Measurements from ENCODE around the gene RUVBL2. TPM values are rescaled to one million over a fixed set of nuclear protein-coding genes. Genes with fewer than 3 reads are reported as not detected.
A peak's percentile ranks its signal among the peaks of the same experiment; 100 is the strongest.

RUVBL2 gene
- total and polyA plus RNA-seq, 8 donors = 17.0 to 44.9 (median 32.6) TPM

DNA sequence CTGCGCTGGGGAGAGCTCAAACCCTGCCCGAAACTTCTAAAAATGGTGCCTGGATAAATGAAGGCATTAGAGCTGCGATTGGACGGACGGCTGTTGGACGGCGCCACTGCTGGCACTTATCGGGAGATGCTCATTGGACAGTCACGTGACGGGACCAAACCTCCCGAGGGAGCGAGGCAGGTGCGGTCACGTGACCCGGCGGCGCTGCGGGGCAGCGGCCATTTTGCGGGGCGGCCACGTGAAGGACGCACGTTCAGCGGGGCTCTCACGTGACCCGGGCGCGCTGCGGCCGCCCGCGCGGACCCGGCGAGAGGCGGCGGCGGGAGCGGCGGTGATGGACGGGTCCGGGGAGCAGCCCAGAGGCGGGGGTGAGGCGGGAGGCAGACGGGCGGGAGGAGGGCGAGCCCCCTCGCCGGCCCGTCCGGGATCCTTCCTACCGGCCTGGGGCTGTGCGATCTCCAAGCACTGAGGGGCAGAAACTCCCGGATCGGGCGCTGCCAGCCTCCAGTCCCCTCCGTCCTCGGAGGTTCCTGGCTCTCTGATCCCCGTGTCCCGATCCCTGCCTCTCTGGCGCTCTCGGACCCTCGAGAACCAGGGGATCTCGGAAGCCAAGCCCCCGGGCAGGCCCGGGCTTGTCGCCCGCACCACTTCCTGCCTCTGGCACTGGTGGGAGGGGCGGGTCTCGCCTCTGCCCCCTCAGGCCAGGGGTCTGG is 38.9 kb upstream of the RUVBL2 start, which contains the start of gene BAX:
BAX (plus strand) TSS at position 281 of the 713 bp plus-strand sequence; CDS start at position 335, 54 bp downstream.
- no peaks in the 10 kb centered on the region for H3K9me3 ChIP-seq
- H3K27me3 ChIP-seq = no peaks in the 10 kb centered on the region
- intact Hi-C loops (cut with DNase I) = no loop called here
- H3K36me3 ChIP-seq = no peaks in the 10 kb centered on the region
- ATAC-seq (peak; percentile 93 to 96 (median 94)), FAIRE-seq (no peak), DNase-seq (peak; percentile 96 to 99 (median 98))
- peak within 1 kb of the TSS in 2 of 4 donors; percentile 19 to 63 for H3K27ac ChIP-seq
- TF ChIP-seq, protein P1, sequence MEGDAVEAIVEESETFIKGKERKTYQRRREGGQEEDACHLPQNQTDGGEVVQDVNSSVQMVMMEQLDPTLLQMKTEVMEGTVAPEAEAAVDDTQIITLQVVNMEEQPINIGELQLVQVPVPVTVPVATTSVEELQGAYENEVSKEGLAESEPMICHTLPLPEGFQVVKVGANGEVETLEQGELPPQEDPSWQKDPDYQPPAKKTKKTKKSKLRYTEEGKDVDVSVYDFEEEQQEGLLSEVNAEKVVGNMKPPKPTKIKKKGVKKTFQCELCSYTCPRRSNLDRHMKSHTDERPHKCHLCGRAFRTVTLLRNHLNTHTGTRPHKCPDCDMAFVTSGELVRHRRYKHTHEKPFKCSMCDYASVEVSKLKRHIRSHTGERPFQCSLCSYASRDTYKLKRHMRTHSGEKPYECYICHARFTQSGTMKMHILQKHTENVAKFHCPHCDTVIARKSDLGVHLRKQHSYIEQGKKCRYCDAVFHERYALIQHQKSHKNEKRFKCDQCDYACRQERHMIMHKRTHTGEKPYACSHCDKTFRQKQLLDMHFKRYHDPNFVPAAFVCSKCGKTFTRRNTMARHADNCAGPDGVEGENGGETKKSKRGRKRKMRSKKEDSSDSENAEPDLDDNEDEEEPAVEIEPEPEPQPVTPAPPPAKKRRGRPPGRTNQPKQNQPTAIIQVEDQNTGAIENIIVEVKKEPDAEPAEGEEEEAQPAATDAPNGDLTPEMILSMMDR (IDR thresholded peaks at IDR 0.05) = no peak
- peak within 1 kb of the TSS; percentile 72 to 92 (median 82) for H3K4me3 ChIP-seq
- H3K4me1 ChIP-seq = peaks cover 0 to 6% (median 4%) of the 10 kb centered on the region in 3 donors
- 0% methylated on average over 56 to 71 of the region's 71 CpGs for WGBS, 2 donors

DNA sequence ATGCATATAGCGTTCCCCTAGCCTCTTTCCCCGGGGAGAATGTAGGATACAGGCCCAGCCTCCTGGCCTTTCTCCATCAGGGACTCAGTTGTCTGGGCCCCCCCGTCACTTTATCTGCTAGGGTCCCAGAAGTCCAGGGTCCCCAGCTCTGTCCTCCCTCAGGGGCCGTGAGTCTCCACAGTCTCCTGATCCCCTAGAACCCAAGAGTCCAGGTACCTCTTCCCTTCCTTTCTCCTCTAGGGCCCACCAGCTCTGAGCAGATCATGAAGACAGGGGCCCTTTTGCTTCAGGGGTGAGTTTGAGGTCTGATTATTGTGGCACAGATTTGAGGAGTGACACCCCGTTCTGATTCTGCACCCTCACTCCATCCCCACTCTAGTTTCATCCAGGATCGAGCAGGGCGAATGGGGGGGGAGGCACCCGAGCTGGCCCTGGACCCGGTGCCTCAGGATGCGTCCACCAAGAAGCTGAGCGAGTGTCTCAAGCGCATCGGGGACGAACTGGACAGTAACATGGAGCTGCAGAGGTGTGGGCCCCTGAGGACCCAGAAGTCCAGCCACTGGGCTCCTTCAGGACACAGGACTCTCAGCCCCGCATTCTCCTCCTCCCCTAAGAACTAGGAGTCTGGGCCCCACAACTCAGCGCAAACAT is 38.3 kb upstream of the RUVBL2 start:
- FAIRE-seq = no peak
- H3K4me3 ChIP-seq = peak overlapping the region; percentile 72 to 92 (median 82)
- intact Hi-C loops (cut with DNase I) = no loop called here
- whole genome bisulfite sequencing, 2 donors = 52 to 60% methylated on average over 15 to 16 of the region's 16 CpGs
- ATAC-seq = no peak
- no peaks in the 10 kb centered on the region for H3K9me3 ChIP-seq
- H3K27ac ChIP-seq = peak overlapping the region in 2 of 4 donors; percentile 19 to 63
- H3K27me3 ChIP-seq = no peaks in the 10 kb centered on the region
- TF ChIP-seq, protein P1 (IDR thresholded peaks at IDR 0.05) = no peak
- DNase-seq = no peak
- peaks cover 0 to 6% (median 4%) of the 10 kb centered on the region in 3 donors for H3K4me1 ChIP-seq
- H3K36me3 ChIP-seq = no peaks in the 10 kb centered on the region

DNA sequence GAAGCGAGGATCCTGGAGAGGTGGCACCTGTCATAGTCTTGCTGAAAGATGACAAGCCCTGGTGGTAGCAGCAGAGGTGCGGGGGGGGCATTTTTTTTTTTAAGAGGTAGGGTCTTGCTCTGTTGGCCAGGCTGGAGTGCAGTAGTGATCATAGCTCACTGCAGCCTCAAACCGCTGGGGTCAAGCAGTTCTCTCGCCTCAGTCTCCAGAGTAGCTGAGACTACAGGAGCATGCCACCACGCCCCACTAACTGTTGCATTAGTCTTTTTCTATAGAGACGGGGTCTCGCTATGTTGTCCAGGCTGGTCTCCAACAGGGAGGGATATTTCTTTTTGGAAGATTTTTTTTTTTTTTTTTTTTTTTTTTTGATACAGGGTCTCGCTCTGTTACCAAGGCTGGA is 35.7 kb upstream of the RUVBL2 start:
- H3K4me3 ChIP-seq = no peak overlapping the region
- intact Hi-C loops (cut with DNase I) = no loop called here
- H3K9me3 ChIP-seq = no peaks in the 10 kb centered on the region
- no peaks in the 10 kb centered on the region for H3K27me3 ChIP-seq
- H3K36me3 ChIP-seq = no peaks in the 10 kb centered on the region
- peaks cover 0 to 6% (median 4%) of the 10 kb centered on the region in 3 donors for H3K4me1 ChIP-seq
- ATAC-seq (no peak), DNase-seq (no peak), FAIRE-seq (no peak)
- 95 to 96% methylated on average over 7 to 8 of the region's 8 CpGs for WGBS, 2 donors
- H3K27ac ChIP-seq = no peak overlapping the region
- TF ChIP-seq, protein P1 (IDR thresholded peaks at IDR 0.05) = no peak

DNA sequence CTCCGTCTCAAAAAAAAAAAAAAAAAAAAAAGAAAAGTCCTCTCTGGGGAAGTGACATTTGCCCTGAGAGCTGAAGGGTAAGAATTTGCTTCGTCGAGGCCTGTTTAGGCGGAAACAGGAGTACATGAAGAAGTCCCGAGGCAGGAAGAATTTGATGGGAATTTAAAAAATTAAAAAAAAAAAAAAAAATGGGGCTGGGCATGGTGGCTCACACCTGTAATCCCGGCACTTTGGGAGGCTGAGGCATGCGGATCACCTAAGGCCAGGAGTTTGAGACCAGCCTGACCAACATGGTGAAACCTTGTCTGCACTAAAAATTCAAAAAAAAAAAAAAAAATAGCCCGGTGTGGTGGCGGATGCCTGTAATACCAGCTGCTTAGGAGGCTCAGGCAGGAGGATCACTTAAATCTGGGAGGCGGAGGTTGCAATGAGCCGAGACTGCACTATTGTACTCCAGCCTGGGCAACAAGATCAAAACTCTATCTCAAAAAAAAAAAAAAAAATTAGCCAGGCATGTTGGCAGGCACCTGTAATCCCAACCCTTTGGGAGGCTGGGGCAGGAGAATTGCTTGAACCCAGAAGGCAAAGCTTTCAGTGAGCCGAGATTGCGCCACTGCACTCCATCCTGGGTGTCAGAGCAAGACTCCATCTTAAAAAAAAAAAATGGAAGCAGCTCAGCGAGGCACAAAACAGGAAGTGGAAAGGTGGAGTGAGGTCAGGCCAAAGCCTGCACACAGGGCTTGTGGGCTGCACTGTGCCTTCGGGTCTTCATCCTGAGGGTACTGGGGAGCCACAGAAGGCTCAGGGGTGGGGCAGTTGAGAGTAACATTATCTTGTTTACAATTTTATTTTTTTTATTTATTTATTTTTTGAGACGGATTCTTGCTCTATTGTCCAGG is 34.1 kb upstream of the RUVBL2 start:
- Histone ChIP-seq H3K9me3 (no peaks in the 10 kb centered on the region), H3K27ac (no peak overlapping the region), H3K4me3 (no peak overlapping the region), H3K27me3 (no peaks in the 10 kb centered on the region), H3K4me1 (peaks cover 10 to 19% (median 11%) of the 10 kb centered on the region in 3 donors), H3K36me3 (no peaks in the 10 kb centered on the region)
- DNase-seq (no peak), FAIRE-seq (no peak), ATAC-seq (no peak)
- intact Hi-C loops (cut with DNase I) = loop anchor here in 2 of 3 donors (10.0 kb wide), 2 partner anchors 85 to 165 kb away; partner anchors contain the start of gene PPP1R15A (in 1 of the 2)
- TF ChIP-seq, protein P1 (IDR thresholded peaks at IDR 0.05) = no peak
- WGBS, 2 donors = 86 to 94% methylated on average over 16 of the region's 16 CpGs
